Fibroblast of lung (primary cell): Measurements from ENCODE around the gene FRMD4A. TPM values are rescaled to one million over a fixed set of nuclear protein-coding genes. Genes with fewer than 3 reads are reported as not detected.

Experiments
- DNase-seq, 2 donors: peaks; one replicate each; pipeline versions ENCODE4 v3.0.0 to v3.0.0-alpha.2; 2010; ENCODE audit warnings: low read depth in 2 of 2
- H2AFZ ChIP-seq: 2 replicates; pipeline ENCODE4 v1.5.1; 2012; ENCODE audit warnings: low read length, control low read depth, inconsistent platforms
- H3K27ac ChIP-seq: 2 replicates; pipeline ENCODE4 v1.5.1; 2011; ENCODE audit warnings: low read length, control low read depth; ENCODE audit not compliant: insufficient read depth
- H3K27me3 ChIP-seq: 2 replicates; pipeline ENCODE4 v1.5.1; 2011; ENCODE audit warnings: mild to moderate bottlenecking, low read length; ENCODE audit not compliant: control insufficient read depth, insufficient read depth
- H3K36me3 ChIP-seq: 2 replicates; pipeline ENCODE4 v1.5.1; 2011; ENCODE audit warnings: low read length; ENCODE audit not compliant: control insufficient read depth, insufficient read depth
- H3K4me1 ChIP-seq: 2 replicates; pipeline ENCODE4 v1.5.1; 2011; ENCODE audit warnings: low read length; ENCODE audit not compliant: control insufficient read depth, insufficient read depth; ENCODE audit errors: extremely low read depth
- H3K4me2 ChIP-seq: 2 replicates; pipeline ENCODE4 v1.5.1; 2011; ENCODE audit warnings: low read length, control low read depth; ENCODE audit not compliant: insufficient read depth; ENCODE audit errors: extremely low read depth
- H3K4me3 ChIP-seq, 4 experiments: fragments of 200-600 bp in 1 of 4; sonication (generic) in 1 of 4; replicated peaks in 1 of 4; 2 replicates each; pipeline ENCODE4 v1.5.1; 2011 to 2016; ENCODE audit warnings: low read length in 4 of 4, low read depth in 3 of 4, mild to moderate bottlenecking in 3 of 4, control low read depth in 2 of 4, inconsistent platforms in 1 of 4, mixed read lengths in 1 of 4; ENCODE audit not compliant: insufficient read depth in 1 of 4; ENCODE audit errors: control extremely low read depth in 1 of 4
- H3K79me2 ChIP-seq: 2 replicates; pipeline ENCODE4 v1.5.1; 2012; ENCODE audit warnings: mild to moderate bottlenecking, low read length, inconsistent platforms; ENCODE audit not compliant: control insufficient read depth, insufficient read depth
- H3K9ac ChIP-seq: 2 replicates; pipeline ENCODE4 v1.5.1; 2011; ENCODE audit warnings: mild to moderate bottlenecking, low read length, control low read depth; ENCODE audit not compliant: insufficient read depth
- H3K9me3 ChIP-seq: 2 replicates; pipeline ENCODE4 v1.5.1; 2012; ENCODE audit warnings: low read depth, low read length; ENCODE audit not compliant: control insufficient read depth, insufficient read depth
- H4K20me1 ChIP-seq: 2 replicates; pipeline ENCODE4 v1.5.1; 2011; ENCODE audit warnings: low read length; ENCODE audit not compliant: control insufficient read depth, insufficient read depth; ENCODE audit errors: extremely low read depth
- EZH2 ChIP-seq: IDR thresholded peaks from 2 replicates; pipeline ENCODE4 v1.5.1; 2012; ENCODE audit warnings: low read length, control low read depth, mild to moderate bottlenecking; ENCODE audit errors: missing control alignments
- polyA plus RNA-seq, 2 donors: library from polyadenylated mRNA; depleted of rRNA in 1 of 2; stranded (reverse) in 1 of 2; unstranded in 1 of 2; fragments of >200 nt; gene quantifications; 2 replicates each; pipeline ENCODE4 v1.2.1, GENCODE V29; 2011 to 2012; ENCODE audit warnings: missing spikeins in 1 of 2
- total RNA-seq: library from RNA; depleted of rRNA; stranded (reverse); fragments of >200 nt; gene quantifications from 2 replicates; pipeline ENCODE4 v1.2.1, GENCODE V29; 2014
- TF ChIP-seq, protein P1 (sequence below), 2 donors: IDR thresholded peaks in 1 of 2; conservative IDR thresholded peaks in 1 of 2; 1 replicate in 1 of 2; 2 replicates in 1 of 2; pipeline ENCODE4 v1.5.1; 2011 to 2012; ENCODE audit warnings: low read length in 2 of 2, control low read depth in 1 of 2, inconsistent platforms in 1 of 2, low read depth in 1 of 2, mild to moderate bottlenecking in 1 of 2

The FRMD4A gene
- total and polyA plus RNA-seq, 2 donors (not counting 1 experiment from before 2014, with no cell fraction given), result 26.9 to 63.6 TPM

DNA sequence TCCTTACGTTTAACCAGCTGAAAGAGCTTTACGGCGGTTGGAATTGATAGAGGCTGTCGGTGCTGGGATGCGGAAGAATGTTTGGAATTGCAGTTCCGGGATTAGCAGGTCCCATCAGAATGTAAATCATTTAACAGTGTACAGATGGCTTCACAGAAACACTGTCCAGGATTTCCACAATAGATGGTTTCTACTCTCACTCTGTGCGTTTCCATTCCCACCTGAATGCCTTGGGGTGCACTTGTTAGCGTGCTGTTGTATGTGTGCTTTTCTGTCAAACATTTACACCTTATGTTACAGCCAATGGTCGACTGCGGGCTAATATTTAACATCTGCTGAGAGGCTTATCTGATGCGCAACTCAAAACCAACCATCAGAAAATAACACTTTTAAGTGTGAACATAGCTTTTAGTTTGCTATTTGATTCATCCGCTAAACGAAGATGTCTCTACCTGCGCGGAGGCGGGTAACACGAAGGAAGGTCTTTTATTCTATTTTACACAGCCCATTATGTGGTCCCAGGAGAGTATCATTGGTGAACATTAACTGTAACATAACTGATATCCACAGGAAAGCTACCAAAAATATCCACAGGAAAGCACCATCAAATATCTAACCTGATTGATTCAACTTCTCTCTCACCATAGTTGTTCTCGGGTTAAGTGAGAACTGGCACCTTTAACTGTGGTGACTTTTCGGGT lies 564.9 kb downstream of the FRMD4A start:
- Histone ChIP-seq H3K27ac (no peak overlapping the region), H3K4me2 (no peak overlapping the region), H2AFZ (no peak overlapping the region), H3K9ac (no peak overlapping the region), H3K9me3 (no peaks in the 10 kb centered on the region), H3K4me1 (peaks cover 2% of the 10 kb centered on the region), H3K27me3 (no peaks in the 10 kb centered on the region), H4K20me1 (no peaks in the 10 kb centered on the region), H3K79me2 (no peaks in the 10 kb centered on the region), H3K36me3 (no peaks in the 10 kb centered on the region), H3K4me3 (no peak overlapping the region)
- DNase-seq, result peak in 1 of 2 donors; percentile 47
- no peak for TF ChIP-seq EZH2
- TF ChIP-seq, protein P1, sequence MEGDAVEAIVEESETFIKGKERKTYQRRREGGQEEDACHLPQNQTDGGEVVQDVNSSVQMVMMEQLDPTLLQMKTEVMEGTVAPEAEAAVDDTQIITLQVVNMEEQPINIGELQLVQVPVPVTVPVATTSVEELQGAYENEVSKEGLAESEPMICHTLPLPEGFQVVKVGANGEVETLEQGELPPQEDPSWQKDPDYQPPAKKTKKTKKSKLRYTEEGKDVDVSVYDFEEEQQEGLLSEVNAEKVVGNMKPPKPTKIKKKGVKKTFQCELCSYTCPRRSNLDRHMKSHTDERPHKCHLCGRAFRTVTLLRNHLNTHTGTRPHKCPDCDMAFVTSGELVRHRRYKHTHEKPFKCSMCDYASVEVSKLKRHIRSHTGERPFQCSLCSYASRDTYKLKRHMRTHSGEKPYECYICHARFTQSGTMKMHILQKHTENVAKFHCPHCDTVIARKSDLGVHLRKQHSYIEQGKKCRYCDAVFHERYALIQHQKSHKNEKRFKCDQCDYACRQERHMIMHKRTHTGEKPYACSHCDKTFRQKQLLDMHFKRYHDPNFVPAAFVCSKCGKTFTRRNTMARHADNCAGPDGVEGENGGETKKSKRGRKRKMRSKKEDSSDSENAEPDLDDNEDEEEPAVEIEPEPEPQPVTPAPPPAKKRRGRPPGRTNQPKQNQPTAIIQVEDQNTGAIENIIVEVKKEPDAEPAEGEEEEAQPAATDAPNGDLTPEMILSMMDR (conservative IDR thresholded peaks at IDR 0.05 in 1 of 2, IDR thresholded peaks at IDR 0.05 in 1 of 2; ENCODE audit: low read depth in 1 of 2, low read length in 2 of 2), result no peak

DNA sequence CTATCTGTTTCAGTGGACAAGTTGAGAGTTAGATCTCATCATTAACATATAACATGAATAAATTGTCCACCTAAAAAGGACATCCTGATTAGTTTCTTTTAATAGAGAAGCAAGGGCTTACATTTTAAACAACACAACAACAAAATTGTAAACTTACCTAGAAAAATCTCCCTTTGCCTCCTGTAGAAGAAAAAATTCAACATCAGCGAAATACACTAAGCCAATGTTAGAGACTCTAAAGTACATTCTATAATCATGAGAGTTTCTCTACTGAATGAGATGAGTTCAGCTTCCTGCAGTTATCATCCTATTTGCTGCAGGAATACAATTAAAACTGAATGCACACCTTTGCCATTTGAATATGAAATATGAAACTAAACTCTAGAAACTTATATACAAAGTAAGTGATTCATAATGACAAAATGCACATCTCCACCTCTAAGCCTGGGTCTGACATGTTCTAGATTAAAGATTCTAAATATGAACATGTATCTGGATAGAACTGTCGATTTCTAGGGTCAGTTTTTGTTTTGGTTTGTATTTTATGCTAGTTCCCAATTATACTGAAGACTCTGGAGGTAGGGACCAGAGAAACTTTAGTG lies 569.1 kb downstream of the FRMD4A start:
- no peak overlapping the region for H3K4me2 ChIP-seq
- H3K4me3 ChIP-seq, result no peak overlapping the region
- no peak overlapping the region for H2AFZ ChIP-seq
- no peaks in the 10 kb centered on the region for H3K79me2 ChIP-seq
- H4K20me1 ChIP-seq, result no peaks in the 10 kb centered on the region
- no peak overlapping the region for H3K9ac ChIP-seq
- H3K27ac ChIP-seq, result no peak overlapping the region
- peaks cover 6% of the 10 kb centered on the region for H3K4me1 ChIP-seq
- no peak for TF ChIP-seq EZH2
- TF ChIP-seq, protein P1 (conservative IDR thresholded peaks at IDR 0.05 in 1 of 2, IDR thresholded peaks at IDR 0.05 in 1 of 2; ENCODE audit: low read depth in 1 of 2, low read length in 2 of 2), result no peak
- H3K27me3 ChIP-seq, result no peaks in the 10 kb centered on the region
- DNase-seq, result no peak
- no peaks in the 10 kb centered on the region for H3K36me3 ChIP-seq
- no peaks in the 10 kb centered on the region for H3K9me3 ChIP-seq

DNA sequence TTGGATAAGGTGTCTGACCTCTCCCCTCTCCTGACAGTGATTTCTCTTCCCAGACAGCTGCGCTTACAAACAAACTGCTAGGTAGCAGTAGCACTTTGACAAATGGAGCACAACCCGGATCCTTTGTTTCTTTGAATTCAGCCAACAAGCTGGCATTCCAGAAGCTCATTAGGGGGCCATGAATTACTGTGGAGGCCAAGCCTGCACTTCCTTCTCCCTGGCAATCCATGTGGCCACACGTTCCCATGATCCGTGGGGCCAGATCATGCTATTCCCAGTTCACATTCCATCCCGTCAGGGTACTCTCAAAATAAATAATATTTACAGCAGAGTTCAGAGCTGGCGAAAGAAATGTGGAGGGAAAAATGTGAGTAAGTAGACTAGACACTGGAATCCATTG lies 571.6 kb downstream of the FRMD4A start:
- DNase-seq, result peak in 1 of 2 donors; percentile 72
- Histone ChIP-seq H2AFZ (no peak overlapping the region), H3K9me3 (no peaks in the 10 kb centered on the region), H3K9ac (no peak overlapping the region), H4K20me1 (no peaks in the 10 kb centered on the region), H3K79me2 (no peaks in the 10 kb centered on the region), H3K4me2 (no peak overlapping the region), H3K4me3 (no peak overlapping the region), H3K27me3 (no peaks in the 10 kb centered on the region), H3K4me1 (peaks cover 6% of the 10 kb centered on the region), H3K27ac (peak overlapping the region; percentile 34), H3K36me3 (no peaks in the 10 kb centered on the region)
- no peak for TF ChIP-seq EZH2
